ENCODE results near the gene PTPRH. TPM values are rescaled to one million over a fixed set of nuclear protein-coding genes. Genes with fewer than 3 reads are reported as not detected.

Gene PTPRH
- total and polyA plus RNA-seq, 9 of the 15 experiments (the other 6 are each of a cell fraction or from before 2014, with no cell fraction given), result 0.87 to 34.3 (median 22.7) TPM

DNA sequence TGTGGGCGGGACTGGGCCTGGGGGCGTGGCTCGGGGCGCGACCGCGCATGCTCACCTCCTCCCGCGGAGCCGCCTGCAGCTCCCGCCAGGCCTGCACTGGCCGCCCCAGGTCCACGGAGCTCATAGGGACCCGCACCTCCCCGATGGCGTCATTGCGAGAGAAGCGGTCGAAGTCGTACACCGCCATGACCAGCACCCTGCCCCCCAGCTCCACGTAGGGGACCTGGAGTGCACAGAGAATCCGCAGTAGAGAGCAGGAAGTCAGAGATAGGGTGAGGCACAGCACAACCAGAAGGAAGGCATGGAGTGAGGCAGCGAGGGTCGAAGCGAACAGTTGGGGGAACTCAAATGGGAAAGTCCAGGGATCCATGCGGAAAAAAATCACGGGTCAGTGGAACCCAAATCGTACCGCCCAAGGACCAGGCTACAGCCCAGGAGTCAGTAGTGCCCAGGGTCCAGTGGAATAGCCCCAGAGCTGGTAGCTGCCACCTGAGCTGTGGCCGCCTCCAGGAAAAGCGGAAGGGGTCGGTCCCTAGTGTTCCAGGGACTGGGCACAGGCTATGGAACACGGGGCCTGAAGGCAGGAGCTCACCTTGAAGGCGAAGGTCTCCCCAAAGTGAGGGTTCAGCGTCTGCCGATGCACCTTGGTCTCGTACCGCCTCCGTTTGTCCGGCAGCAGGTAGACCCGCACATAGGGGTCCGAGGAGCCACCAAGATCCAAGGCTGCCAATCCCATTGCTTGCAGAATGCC lies 34.0 kb downstream of the PTPRH start (continued):
- TF ChIP-seq, protein P1, sequence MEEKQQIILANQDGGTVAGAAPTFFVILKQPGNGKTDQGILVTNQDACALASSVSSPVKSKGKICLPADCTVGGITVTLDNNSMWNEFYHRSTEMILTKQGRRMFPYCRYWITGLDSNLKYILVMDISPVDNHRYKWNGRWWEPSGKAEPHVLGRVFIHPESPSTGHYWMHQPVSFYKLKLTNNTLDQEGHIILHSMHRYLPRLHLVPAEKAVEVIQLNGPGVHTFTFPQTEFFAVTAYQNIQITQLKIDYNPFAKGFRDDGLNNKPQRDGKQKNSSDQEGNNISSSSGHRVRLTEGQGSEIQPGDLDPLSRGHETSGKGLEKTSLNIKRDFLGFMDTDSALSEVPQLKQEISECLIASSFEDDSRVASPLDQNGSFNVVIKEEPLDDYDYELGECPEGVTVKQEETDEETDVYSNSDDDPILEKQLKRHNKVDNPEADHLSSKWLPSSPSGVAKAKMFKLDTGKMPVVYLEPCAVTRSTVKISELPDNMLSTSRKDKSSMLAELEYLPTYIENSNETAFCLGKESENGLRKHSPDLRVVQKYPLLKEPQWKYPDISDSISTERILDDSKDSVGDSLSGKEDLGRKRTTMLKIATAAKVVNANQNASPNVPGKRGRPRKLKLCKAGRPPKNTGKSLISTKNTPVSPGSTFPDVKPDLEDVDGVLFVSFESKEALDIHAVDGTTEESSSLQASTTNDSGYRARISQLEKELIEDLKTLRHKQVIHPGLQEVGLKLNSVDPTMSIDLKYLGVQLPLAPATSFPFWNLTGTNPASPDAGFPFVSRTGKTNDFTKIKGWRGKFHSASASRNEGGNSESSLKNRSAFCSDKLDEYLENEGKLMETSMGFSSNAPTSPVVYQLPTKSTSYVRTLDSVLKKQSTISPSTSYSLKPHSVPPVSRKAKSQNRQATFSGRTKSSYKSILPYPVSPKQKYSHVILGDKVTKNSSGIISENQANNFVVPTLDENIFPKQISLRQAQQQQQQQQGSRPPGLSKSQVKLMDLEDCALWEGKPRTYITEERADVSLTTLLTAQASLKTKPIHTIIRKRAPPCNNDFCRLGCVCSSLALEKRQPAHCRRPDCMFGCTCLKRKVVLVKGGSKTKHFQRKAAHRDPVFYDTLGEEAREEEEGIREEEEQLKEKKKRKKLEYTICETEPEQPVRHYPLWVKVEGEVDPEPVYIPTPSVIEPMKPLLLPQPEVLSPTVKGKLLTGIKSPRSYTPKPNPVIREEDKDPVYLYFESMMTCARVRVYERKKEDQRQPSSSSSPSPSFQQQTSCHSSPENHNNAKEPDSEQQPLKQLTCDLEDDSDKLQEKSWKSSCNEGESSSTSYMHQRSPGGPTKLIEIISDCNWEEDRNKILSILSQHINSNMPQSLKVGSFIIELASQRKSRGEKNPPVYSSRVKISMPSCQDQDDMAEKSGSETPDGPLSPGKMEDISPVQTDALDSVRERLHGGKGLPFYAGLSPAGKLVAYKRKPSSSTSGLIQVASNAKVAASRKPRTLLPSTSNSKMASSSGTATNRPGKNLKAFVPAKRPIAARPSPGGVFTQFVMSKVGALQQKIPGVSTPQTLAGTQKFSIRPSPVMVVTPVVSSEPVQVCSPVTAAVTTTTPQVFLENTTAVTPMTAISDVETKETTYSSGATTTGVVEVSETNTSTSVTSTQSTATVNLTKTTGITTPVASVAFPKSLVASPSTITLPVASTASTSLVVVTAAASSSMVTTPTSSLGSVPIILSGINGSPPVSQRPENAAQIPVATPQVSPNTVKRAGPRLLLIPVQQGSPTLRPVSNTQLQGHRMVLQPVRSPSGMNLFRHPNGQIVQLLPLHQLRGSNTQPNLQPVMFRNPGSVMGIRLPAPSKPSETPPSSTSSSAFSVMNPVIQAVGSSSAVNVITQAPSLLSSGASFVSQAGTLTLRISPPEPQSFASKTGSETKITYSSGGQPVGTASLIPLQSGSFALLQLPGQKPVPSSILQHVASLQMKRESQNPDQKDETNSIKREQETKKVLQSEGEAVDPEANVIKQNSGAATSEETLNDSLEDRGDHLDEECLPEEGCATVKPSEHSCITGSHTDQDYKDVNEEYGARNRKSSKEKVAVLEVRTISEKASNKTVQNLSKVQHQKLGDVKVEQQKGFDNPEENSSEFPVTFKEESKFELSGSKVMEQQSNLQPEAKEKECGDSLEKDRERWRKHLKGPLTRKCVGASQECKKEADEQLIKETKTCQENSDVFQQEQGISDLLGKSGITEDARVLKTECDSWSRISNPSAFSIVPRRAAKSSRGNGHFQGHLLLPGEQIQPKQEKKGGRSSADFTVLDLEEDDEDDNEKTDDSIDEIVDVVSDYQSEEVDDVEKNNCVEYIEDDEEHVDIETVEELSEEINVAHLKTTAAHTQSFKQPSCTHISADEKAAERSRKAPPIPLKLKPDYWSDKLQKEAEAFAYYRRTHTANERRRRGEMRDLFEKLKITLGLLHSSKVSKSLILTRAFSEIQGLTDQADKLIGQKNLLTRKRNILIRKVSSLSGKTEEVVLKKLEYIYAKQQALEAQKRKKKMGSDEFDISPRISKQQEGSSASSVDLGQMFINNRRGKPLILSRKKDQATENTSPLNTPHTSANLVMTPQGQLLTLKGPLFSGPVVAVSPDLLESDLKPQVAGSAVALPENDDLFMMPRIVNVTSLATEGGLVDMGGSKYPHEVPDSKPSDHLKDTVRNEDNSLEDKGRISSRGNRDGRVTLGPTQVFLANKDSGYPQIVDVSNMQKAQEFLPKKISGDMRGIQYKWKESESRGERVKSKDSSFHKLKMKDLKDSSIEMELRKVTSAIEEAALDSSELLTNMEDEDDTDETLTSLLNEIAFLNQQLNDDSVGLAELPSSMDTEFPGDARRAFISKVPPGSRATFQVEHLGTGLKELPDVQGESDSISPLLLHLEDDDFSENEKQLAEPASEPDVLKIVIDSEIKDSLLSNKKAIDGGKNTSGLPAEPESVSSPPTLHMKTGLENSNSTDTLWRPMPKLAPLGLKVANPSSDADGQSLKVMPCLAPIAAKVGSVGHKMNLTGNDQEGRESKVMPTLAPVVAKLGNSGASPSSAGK (IDR thresholded peaks at IDR 0.05), result peak; percentile 97
- TF ChIP-seq EP400 (IDR thresholded peaks at IDR 0.05), result peak; percentile 56; the same call in 1 of the 2 replicates
- TF ChIP-seq SPI1 (IDR thresholded peaks at IDR 0.05; ENCODE audit: borderline replicate concordance, low read depth, low read length), result peak; percentile 56; the same call in 1 of the 2 replicates
- TF ChIP-seq, protein P2, sequence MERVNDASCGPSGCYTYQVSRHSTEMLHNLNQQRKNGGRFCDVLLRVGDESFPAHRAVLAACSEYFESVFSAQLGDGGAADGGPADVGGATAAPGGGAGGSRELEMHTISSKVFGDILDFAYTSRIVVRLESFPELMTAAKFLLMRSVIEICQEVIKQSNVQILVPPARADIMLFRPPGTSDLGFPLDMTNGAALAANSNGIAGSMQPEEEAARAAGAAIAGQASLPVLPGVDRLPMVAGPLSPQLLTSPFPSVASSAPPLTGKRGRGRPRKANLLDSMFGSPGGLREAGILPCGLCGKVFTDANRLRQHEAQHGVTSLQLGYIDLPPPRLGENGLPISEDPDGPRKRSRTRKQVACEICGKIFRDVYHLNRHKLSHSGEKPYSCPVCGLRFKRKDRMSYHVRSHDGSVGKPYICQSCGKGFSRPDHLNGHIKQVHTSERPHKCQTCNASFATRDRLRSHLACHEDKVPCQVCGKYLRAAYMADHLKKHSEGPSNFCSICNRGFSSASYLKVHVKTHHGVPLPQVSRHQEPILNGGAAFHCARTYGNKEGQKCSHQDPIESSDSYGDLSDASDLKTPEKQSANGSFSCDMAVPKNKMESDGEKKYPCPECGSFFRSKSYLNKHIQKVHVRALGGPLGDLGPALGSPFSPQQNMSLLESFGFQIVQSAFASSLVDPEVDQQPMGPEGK (CRISPR knock-in tag; IDR thresholded peaks at IDR 0.05; ENCODE audit: borderline replicate concordance), result no peak
- TF ChIP-seq, protein P3, sequence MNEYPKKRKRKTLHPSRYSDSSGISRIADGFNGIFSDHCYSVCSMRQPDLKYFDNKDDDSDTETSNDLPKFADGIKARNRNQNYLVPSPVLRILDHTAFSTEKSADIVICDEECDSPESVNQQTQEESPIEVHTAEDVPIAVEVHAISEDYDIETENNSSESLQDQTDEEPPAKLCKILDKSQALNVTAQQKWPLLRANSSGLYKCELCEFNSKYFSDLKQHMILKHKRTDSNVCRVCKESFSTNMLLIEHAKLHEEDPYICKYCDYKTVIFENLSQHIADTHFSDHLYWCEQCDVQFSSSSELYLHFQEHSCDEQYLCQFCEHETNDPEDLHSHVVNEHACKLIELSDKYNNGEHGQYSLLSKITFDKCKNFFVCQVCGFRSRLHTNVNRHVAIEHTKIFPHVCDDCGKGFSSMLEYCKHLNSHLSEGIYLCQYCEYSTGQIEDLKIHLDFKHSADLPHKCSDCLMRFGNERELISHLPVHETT (CRISPR knock-in tag; conservative IDR thresholded peaks at IDR 0.05 in 1 of 2, IDR thresholded peaks at IDR 0.05 in 1 of 2), result 0 out of 4 replicates have a peak, but pooled peaks of 1 of the 2 experiments have one; percentile 44
- no peak for TF ChIP-seq ZNF408 (CRISPR knock-in tag; IDR thresholded peaks at IDR 0.05; ENCODE audit: low read depth)
- TF ChIP-seq HMG20B (CRISPR knock-in tag; IDR thresholded peaks at IDR 0.05), result no peak
- no peak for TF ChIP-seq FOXA3 (CRISPR knock-in tag; conservative IDR thresholded peaks at IDR 0.05 in 1 of 2, IDR thresholded peaks at IDR 0.05 in 1 of 2)
- TF ChIP-seq, protein P4, sequence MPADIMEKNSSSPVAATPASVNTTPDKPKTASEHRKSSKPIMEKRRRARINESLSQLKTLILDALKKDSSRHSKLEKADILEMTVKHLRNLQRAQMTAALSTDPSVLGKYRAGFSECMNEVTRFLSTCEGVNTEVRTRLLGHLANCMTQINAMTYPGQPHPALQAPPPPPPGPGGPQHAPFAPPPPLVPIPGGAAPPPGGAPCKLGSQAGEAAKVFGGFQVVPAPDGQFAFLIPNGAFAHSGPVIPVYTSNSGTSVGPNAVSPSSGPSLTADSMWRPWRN (IDR thresholded peaks at IDR 0.05; ENCODE audit: low read depth), result no peak

Measured in K562 (cell line).